Measurements from ENCODE around the gene SPACA4.

DNA sequence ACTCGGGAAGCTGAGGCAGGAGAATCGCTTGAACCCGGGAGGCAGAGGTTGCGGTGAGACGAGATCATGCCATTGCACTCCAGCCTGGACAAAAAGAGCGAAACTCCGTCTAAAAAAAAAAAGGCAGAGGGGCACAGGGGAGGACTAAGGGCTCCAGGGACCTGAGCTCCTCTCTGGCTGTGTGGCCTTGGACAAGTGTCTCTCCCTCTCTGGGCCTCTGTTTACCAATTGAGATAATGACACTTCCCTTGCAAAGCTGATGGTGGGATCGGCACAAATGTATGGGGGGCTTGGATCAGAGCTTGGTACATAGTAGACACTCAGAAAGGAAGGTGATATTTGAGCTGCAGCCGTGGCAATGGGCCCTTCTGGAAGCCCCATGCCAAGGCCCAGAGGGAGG is 11.4 kb upstream of the SPACA4 start:
- TF ChIP-seq, protein P1, sequence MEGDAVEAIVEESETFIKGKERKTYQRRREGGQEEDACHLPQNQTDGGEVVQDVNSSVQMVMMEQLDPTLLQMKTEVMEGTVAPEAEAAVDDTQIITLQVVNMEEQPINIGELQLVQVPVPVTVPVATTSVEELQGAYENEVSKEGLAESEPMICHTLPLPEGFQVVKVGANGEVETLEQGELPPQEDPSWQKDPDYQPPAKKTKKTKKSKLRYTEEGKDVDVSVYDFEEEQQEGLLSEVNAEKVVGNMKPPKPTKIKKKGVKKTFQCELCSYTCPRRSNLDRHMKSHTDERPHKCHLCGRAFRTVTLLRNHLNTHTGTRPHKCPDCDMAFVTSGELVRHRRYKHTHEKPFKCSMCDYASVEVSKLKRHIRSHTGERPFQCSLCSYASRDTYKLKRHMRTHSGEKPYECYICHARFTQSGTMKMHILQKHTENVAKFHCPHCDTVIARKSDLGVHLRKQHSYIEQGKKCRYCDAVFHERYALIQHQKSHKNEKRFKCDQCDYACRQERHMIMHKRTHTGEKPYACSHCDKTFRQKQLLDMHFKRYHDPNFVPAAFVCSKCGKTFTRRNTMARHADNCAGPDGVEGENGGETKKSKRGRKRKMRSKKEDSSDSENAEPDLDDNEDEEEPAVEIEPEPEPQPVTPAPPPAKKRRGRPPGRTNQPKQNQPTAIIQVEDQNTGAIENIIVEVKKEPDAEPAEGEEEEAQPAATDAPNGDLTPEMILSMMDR (IDR thresholded peaks at IDR 0.05 in 8 of 11, conservative IDR thresholded peaks at IDR 0.05 in 3 of 11) = no peak
- no peak for TF ChIP-seq POLR2AphosphoS5 (IDR thresholded peaks at IDR 0.05)

Measured in spleen (tissue), 7 donors.